ENCODE data around the gene ZNF662.

DNA sequence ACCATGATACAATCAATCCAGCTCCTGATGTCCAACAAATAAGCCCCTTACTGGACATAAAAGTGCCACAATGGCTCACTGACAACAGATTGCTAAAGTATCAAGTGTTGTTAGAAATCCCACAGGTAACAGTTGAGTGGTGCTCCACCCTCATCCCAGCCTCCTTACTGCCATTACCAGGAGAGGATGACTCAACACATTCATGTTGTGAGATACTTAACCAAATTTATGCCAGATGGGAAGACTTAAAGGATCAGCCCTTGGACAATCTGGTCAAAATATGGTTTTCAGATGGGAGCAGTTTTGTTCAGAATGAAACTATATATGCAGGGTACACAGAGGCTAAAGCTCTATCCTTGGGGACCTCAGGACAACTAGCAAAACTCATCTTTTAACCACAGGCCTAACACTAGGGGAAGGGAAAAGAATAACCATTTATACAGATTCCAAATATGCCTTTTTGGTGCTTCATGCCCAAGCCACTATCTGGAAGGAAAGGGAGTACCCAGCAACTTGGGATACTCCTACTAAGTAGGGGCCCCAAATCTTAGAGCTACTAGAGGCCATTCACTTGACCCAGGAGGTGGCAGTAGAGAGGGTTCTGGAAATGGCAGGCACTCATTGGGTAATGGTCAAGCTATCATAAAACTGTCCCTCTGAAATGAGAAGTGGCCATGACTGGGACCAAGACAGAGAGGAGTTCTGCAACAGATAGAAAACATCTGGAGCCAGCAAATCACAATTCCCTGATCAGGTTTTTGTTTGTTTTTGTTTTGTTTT lies 6.9 kb upstream of the ZNF662 start:
- TF ChIP-seq, protein P1, sequence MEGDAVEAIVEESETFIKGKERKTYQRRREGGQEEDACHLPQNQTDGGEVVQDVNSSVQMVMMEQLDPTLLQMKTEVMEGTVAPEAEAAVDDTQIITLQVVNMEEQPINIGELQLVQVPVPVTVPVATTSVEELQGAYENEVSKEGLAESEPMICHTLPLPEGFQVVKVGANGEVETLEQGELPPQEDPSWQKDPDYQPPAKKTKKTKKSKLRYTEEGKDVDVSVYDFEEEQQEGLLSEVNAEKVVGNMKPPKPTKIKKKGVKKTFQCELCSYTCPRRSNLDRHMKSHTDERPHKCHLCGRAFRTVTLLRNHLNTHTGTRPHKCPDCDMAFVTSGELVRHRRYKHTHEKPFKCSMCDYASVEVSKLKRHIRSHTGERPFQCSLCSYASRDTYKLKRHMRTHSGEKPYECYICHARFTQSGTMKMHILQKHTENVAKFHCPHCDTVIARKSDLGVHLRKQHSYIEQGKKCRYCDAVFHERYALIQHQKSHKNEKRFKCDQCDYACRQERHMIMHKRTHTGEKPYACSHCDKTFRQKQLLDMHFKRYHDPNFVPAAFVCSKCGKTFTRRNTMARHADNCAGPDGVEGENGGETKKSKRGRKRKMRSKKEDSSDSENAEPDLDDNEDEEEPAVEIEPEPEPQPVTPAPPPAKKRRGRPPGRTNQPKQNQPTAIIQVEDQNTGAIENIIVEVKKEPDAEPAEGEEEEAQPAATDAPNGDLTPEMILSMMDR (IDR thresholded peaks at IDR 0.05; ENCODE audit: poor library complexity) = no peak
- no peak for TF ChIP-seq EZH2 (IDR thresholded peaks at IDR 0.05; ENCODE audit: borderline replicate concordance)
- TF ChIP-seq EZH2phosphoT487 (IDR thresholded peaks at IDR 0.05; ENCODE audit: low read depth, severe bottlenecking, unreplicated experiment) = no peak
